22Rv1 (cell line): ENCODE measurements around the gene UBA1.

ENCODE experiments used
- CTCF ChIP-seq: fragments of 450-650 bp; IDR thresholded peaks from 2 replicates; pipeline ENCODE4 v1.5.1; 2017; ENCODE audit warnings: mild to moderate bottlenecking
- ZFX ChIP-seq: fragments of 450-650 bp; IDR thresholded peaks from 2 replicates; pipeline ENCODE4 v1.6.1; 2017; ENCODE audit warnings: antibody characterized with exemption, borderline replicate concordance

- TF ChIP-seq CTCF (no peak), ZFX (no peak)
Observed at GRCh38 chrX:47224266-47224895, 30.8 kb downstream of the UBA1 start.
